GM18517 (cell line): Measurements from ENCODE around the gene THAP10.
"Not testable (repeated sequence)": the region's sequence is repeated elsewhere in the genome, so short reads cannot be mapped to it uniquely, and the experiment has no call there.

Experiments used
- ATAC-seq: cut with Tn5 transposase; IDR thresholded peaks from one replicate; pipeline ENCODE4 v1.9.1; 2021; ENCODE audit warnings: mild to moderate bottlenecking, moderate library complexity; ENCODE audit not compliant: unreplicated experiment

The THAP10 gene

DNA sequence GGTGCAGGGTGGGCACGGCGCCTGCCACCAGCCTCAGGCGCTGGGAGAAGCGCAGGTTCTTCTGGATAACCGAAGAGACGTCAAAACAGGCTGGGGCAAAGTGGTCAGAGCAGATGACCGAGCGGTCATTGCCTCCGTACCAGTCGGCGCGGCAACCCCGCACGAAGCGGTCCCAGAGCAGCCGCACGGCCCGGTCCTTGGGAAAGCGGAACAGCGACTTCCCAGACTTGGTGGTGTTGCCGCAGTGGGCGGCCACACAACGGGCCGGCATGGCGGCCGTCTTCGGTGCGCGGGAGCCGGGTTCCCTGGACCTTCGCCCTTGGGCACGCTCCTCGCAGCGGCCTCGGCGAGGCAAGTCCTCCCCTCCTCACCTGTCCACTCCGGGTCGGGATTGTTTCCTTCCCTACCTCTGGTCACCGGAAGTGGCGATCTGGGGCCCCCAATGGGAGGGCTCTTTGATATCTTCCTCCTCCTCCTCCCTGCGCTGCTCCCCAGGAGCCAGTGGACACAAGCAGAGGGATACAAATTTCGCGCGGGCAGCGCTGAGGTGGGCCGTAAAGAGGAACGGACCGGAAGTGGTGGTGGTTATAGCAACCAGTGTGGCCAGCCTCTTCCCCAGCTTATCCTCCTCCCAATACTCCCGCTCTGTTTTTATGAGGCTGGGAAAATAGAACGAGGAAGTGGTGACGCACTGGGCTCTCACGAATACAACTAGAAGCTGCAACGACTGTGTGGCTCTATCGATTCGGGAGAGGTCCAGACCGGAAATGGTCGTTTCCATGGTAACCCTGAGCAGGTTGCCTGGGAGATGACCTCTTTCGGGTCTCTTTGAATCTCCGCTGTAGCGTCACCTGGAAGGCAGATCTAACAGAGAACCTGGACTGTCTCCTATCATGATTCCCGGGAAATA is at the start of gene THAP10, which contains the start of gene LRRC49:
Gene THAP10, minus strand, starts transcription at position 432 of the 910 bp plus-strand sequence. Its CDS starts 161 bp downstream, at position 271.
Gene LRRC49, plus strand, starts transcription at position 825 of the 910 bp plus-strand sequence. Its CDS starts 69 bp downstream, at position 894.
- peak; percentile 75 for ATAC-seq

DNA sequence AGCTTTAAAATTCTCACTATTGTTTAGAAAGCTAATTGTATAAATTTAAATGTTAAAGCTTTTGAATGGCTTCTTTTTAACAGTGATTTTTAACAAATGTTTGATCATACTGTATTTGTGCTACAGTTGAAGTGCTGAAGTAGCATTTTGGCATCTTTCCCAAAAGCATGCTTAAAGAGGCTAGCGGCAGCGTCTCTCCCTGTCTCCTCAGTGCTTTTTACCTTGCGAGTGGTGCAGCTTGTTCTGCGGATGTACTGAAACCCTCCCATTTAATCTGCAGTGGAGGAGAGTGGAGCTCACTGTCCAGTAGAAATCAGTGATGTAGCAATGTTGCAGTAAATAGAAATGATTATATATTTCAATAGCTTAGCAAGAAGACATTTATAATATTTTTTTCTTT is 44.1 kb upstream of the THAP10 start:
- ATAC-seq: no peak

DNA sequence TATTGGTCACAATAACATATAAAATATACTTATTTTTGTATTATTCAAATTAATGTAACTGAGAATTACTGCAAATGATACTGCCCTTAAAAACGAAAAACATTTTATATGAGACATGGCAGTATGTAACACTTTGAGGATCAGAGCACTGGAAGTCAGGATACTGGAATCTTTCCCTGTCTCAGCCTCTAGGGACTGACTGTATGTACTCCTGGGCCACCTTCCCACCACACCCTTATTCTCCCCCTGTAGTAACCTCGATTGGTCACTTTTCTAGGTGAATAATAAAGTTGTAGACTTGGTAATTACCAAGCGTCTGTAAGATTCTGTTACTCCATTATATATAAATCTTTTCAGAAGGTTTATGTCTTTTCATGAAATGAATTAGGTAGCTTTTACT is 43.4 kb upstream of the THAP10 start:
- no peak for ATAC-seq

DNA sequence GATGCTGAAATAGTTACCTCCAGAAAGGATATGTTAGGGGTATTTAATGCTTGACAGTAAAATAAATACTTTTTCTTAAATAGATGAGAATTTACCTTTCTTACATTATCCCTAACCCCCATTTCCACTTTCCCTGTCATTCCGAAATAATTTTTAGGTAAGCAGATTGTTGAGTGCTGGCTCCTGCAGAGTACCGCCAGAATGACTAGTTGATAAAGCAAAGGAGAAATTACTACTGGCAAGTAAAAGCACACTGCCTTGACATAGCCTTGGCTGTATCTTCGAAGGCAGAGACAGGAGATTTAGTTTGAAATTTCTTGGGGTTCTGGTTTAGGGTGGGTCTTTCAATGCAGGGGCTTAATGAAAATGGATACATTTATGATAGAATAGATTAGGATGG is 41.2 kb upstream of the THAP10 start:
- no peak for ATAC-seq

DNA sequence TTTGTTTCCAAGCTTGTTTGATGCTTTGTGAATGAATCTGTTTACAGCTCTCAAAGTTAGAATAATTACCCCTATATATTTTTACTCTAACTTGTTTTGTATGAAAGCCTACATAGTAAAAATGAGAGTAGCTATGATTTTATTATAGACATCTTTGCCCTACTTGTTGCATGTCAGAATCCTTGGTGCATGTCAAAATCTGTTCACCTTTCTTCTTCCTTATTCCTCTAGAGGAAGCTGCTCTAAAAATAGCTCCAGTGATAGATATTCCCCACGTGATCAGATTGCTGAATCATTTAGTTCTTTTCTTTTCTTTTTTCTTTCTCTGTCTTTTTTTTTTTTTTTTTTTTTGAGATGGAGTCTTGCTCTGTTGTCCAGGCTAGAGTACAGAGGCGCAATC is 40.2 kb upstream of the THAP10 start:
- no peak for ATAC-seq

DNA sequence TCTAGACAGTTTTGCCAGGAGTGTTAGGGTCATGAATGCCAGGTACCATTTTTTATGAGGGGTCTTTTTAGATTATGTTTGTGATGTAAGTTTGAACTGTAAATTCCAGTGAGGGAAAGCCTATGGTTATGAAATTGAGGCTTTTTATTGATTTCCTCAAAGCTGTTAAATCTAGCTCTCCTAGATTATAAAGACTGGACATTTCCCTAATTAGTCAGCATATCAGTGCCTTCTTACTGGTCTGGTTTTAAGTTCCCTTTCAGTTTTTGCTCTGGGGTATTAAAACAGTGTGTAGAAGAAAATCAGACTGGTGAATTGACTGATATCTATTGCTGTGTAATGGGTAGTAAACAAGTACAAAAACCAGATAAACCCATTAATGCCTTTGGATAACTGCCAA is 39.6 kb upstream of the THAP10 start:
- ATAC-seq: no peak

DNA sequence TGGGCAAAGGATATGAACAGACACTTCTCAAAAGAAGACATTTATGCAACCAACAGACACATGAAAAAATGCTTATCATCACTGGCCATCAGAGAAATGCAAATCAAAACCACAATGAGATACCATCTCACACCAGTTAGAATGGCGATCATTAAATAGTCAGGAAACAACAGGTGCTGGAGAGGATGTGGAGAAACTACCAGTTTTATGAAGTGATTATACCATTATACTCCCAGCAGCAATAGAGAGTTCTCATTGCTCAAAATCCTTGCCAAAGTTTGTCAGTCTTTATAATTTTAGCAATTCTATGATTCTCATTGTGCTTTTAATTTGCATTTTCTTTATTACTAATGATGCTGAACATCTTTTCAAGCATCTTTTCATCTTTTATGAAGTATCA is 34.7 kb upstream of the THAP10 start:
- not testable (repeated sequence) for ATAC-seq

DNA sequence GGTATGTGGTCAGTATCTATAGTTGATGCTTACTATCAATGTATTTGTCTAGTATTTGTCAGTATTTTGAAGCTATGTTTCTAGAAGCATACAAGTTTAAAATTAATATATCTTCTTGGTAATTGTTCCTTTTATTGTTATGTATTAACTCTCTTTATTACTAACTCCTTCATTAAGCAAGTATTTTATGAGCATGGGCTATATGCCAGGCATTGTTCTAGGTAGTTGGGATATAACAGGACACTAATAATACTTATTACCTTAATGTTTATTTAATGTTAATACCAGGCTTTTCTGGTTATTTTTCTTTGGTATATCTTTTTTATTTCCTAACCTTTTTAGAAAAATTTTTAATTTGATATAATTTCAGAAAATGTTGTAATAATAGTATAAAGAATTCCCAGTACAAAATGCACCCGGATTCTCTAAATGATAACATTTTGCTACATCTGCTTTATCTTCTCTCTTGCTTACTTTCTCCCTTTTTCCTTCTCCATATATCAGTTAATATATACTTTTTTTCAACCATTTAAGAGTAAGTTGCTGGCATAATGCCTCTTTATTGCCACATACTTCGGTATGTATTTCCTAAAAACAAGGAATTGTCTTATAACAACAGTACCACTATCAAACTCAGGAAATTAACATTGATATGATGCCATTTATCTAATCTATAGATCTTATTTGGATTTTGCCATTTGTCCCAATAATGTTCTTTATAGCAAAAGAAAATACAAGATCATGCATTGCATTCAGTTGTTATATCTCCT is 31.3 kb upstream of the THAP10 start:
- no peak for ATAC-seq

DNA sequence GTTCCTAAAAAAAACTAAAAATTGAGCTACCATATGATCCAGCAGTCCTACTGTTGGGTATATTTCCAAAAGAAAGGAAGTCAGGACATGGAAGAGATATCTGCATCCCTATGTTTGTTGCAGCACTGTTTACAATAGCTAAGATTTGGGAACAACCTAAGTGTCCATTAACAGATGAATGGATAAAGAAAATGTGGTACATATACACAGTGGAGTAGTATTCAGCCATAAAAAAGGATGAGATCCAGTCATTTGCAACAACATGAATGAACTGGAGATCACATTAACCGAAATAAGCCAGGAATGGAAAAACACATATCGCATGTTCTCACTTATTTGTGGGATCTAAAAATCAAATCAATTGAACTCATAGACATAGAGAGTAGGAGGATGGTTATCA is 29.9 kb upstream of the THAP10 start:
- no peak for ATAC-seq

DNA sequence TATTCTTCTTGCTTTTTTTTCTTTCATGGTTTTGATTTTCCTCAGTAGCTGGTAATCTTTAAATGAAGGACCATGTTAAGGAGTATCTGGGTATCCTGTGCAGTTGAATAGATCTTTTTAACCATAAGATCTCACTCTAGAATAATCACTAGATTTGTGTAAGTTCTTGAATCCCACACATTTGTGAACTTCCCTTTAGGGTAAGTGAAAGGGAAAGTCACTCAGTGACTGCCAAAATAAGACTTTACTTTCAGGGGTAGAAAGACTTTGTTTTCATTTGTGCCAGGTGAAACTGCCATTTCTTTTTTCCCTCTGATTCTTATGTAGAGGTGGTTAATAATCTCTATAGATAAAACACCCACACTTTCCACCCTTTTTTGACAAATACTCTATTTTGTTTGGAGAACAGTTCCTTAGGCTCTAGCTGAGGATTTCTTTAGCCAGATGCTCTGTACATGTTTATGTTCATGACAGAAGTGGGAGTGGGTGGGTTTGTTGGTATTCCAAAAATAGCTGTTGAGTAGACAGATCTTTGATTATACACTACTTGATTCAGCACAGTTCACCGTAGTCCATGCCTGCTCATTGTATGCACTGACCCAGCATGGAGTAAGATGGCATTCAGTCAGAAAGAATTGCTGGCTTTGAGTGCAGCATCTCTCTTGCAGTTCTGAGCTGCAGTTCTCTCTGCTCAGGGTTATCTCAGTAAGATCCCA is 28.9 kb upstream of the THAP10 start:
- no peak for ATAC-seq

DNA sequence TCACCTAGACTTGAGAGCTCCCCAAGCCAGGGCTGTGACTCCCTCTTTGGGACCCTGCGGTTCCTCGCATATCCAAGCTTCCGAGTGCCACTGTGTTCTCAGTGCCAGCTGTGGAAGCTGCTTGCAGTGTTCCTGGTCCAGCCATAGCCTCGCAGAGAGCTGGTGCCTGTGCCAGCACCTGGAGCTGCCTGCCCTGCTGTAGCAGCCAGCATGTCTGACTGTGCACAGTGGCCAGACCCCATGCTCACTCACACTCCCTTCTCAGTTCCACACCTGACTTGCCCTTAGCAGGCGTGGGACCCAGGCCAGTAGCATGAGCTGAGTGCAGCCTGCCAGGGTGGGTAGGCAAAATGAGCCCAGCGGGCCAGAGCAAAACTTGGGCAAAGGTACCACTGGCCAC is 25.7 kb upstream of the THAP10 start:
- no peak for ATAC-seq

DNA sequence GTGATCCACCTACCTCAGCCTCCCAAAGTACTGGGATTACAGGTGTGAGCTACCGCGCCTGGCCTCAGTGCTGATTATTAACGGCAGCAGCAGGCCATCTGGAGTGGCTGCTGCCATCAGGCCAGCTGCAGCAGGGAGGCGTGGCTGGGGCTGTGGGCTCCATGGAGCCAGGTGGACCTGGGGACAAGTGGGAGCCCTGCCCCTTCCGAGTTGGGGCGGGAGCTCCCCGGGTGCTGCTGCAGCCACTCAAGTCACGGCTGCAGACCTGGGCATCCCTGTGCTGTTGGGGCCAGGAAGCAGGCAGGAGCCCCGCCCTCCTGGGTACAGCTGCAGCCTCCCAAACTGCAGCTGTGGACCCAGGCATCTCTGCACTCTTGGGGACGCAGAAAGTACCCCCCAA is 24.3 kb upstream of the THAP10 start:
- no peak for ATAC-seq

DNA sequence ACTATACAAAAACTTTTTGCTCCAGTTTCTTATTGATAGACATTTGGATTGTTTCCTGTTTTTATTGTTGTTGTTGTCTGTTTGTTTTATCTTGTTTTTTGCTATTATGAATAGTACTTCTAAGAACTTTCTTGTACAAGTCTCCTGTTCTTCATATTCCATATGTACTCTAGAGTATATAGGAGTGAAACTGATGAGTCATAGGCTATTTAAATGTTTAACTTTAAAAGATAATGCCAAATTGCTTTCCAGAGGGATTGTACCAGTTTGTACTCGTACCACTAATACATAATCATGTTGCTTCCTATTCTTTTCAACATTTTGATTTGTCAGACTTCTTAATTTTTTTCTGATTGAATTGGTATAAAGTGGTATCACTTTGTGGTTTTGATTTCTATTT is 20.0 kb upstream of the THAP10 start:
- ATAC-seq: no peak

DNA sequence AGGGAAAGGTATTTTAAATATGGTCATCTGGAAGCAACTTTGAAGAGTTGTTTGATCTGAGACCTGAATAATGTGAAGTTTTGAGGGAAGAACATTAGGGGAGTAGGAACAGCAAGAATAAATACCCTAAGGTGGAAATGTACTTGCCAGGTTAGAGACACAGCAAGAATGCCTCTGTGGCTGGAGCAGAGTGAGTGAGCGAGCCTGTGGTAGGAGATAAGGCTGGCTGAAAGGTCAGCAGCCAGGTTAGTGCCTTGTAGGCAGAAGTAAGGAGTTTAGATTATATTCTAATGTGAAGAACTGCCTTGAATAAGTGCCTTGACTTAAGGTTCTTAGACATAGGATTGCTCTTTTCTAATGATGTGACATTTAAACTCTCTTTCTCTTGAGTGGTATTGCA is 18.7 kb upstream of the THAP10 start:
- ATAC-seq: no peak

DNA sequence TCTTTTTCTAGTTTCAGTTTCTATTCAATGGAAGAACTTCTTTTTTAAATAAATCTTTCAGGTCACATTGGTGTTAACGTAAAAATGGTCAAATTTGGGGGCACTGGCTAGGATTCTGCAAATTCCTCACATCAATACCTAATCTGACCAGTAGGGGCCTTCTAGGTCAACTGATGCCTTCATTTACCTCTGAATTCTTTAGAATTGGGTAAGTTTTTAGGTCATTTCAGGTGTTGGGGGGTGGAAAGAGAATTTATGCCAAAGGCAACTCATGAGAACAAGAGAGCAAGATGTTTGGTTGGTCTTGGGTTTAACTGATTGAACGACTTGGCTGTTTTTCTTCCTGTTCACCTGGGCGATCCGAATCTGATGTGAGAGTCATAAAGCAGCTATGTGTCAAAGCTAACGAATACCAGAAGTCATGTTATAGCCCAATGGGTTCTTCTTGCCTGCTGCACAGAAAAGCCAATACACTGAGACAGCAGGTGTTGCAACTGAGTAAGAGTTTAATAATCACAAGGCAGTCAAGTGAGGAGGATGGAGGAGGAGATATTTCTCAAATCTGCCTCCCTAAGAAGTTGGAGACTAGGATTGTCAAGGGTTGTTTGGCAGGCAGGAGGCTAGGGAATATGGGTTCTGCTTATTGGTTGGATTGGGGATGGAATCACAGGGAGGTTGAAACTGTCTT is 15.7 kb upstream of the THAP10 start:
- no peak for ATAC-seq

DNA sequence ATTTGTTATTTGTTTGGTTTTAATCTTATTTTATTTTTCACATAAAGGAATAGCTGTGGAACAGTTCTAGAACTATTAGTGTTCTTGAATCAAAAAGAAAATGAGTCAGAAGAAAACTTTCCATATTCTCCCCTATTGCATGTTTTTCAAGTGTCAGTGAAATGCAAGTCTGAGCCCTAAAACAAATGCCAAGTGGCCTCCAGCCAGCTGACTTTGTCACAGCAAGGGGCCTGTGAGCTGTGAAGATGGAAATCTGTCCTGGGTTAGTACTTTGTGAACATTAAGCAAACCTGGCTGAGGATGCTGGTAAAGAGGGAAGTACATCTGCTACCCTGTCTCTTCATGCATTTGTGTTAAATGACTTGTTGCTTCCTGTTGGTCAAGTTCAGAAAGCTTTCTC is 14.6 kb upstream of the THAP10 start:
- ATAC-seq: no peak

DNA sequence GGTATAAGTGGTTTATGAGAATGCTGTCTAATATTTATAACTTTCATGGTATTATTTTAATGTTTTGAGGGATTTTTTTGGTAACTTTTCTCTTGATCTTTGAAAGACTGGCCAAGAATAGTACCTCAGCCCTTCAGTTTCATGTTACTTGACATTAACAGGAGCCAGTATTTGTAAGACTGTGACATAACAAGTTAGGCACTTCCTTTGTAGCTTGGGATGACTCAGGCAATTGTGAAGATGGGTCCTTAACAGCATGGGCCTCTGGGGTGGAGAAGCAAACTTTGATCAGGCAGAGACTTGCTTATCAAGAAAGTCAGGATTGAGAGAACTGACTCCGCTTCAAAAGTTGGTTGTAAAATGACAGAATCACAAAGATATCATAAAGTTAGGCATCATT is 9.9 kb upstream of the THAP10 start:
- no peak for ATAC-seq

DNA sequence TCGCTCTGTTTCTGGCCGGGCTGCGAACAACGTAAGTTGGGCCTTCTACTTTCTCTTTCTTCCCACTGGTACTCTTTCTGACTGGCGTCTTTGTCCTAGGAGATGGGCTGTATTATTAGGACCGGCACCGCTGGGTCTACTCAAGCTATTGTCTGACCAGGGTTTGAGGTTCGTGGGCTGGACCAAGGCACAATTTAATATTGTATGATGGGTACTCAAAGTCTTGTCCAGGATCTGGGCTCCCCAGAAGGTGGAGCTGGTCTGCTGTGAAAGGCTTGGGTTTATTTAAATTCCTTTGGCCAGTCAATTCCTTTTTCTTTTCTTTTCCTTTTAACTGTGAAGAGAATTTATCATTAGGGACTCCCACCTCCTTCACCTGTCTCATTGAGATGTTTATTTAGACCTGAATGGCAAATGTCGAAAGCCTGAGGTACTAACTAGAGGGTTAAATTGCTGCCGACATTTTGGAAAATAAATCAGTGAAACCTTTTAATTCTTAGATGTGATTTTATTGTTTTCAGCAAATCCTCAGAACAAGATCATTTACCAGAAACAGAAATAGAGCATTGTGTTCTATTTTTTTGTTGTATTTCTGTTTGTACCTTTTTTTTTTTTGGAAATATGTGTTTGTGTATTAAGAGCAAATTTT is 803 bp upstream of the THAP10 start:
- ATAC-seq: no peak

DNA sequence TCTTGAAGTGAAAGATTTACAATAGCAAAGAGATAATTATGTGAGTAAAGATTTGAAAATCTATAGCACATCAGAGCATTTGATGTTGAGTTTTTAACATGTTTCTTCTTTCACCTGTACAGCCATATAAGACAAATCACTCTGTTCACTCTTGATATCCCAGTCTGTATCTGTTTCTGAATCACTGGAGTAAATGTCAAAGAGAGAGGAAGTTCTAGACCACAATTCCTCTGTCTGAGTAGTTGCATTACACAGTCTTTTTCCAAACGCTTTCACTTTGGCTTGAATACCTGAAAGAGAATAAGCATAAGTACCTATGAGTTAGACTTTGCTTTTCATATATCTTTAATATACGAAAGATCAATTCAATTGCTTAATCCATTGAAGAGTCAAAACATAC is 9.9 kb downstream of the THAP10 start:
- ATAC-seq: no peak

DNA sequence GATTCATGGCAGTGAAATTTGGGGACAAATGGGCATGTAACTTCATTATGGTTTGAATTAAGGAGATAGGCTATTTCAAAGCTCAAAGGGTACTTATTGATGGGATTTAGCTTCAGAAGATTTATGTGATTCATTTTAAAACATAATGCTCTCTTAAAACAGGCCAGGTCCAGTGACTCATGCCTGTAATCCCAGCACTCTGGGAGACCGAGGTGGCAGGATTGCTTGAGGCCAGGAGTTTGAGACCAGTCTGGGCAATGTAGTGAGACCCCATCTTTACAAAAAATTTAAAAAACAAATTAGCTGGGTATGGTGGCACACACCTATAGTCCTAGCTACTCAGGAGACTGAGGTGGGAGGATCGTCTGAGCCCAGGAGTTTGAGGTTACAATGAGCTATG is 11.5 kb downstream of the THAP10 start:
- ATAC-seq: no peak
